ENCODE measurements around the gene ARF1. TPM values are rescaled to one million over a fixed set of nuclear protein-coding genes. Genes with fewer than 3 reads are reported as not detected.

ARF1 gene
- total RNA-seq, 1 donor from 2014 or later: 152 TPM

- DNase-seq: no peak
Measured at GRCh38 chr1:228071839-228072657, 10.5 kb upstream of the ARF1 start.

- DNase-seq: no peak
Measured at GRCh38 chr1:228072658-228073043, 9.9 kb upstream of the ARF1 start.

- no peak for DNase-seq
Measured at GRCh38 chr1:228073061-228073856, 9.2 kb upstream of the ARF1 start.

GRCh38 chr1:228073857-228074545 is 8.5 kb upstream of the ARF1 start:
- peak; percentile 55 for DNase-seq

- DNase-seq: no peak
Measured at GRCh38 chr1:228074954-228075730, 7.4 kb upstream of the ARF1 start.

GRCh38 chr1:228075801-228076271 is 6.7 kb upstream of the ARF1 start:
- no peak for DNase-seq

- no peak for DNase-seq
Measured at GRCh38 chr1:228076796-228077430, 5.6 kb upstream of the ARF1 start.

- DNase-seq: no peak
Measured at GRCh38 chr1:228077565-228078330, 4.8 kb upstream of the ARF1 start.

- no peak for DNase-seq
Measured at GRCh38 chr1:228079013-228079412, 3.5 kb upstream of the ARF1 start.

- DNase-seq: no peak
Measured at GRCh38 chr1:228079601-228080263, 2.8 kb upstream of the ARF1 start.

- DNase-seq: no peak
Measured at GRCh38 chr1:228081144-228081543, 1.4 kb upstream of the ARF1 start.

- peak; percentile 21 for DNase-seq
Measured at GRCh38 chr1:228081578-228082213, 812 bp upstream of the ARF1 start.

- DNase-seq: peak; percentile 55
Measured at GRCh38 chr1:228082918-228083870, 686 bp downstream of the ARF1 start.

- peak; percentile 40 for DNase-seq
Measured at GRCh38 chr1:228083871-228084278, 1.4 kb downstream of the ARF1 start.

- DNase-seq: peak; percentile 28
Measured at GRCh38 chr1:228084325-228084724, 1.8 kb downstream of the ARF1 start.

- DNase-seq: no peak
Measured at GRCh38 chr1:228084797-228085196, 2.3 kb downstream of the ARF1 start.

- peak; percentile 18 for DNase-seq
Measured at GRCh38 chr1:228085287-228085951, 2.9 kb downstream of the ARF1 start.

- DNase-seq: no peak
Measured at GRCh38 chr1:228087771-228088251, 5.3 kb downstream of the ARF1 start.
